ENCODE measurements around the gene RIN3.

The RIN3 gene

GRCh38 chr14:92556863-92557543 is 43.4 kb downstream of the RIN3 start:
- no peak for DNase-seq

DNA sequence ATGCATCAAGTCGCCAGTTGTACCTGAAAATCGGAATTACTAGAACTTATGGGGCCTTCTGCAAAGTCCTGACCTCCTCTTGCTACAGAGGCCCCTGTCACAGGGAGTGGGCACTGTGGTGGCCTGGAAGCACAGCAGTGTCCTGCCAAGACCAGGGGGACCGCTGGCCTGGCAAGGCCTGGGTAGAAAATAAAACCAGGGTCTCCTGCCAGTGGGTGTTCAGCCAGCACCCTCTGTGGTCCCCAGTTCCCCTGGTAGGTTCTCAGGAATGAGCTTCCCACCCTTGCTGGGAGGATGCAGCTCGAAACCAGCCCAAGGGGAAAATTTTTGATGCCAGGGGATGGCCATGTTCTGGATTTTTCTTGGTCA is 43.9 kb downstream of the RIN3 start:
- DNase-seq: no peak

DNA sequence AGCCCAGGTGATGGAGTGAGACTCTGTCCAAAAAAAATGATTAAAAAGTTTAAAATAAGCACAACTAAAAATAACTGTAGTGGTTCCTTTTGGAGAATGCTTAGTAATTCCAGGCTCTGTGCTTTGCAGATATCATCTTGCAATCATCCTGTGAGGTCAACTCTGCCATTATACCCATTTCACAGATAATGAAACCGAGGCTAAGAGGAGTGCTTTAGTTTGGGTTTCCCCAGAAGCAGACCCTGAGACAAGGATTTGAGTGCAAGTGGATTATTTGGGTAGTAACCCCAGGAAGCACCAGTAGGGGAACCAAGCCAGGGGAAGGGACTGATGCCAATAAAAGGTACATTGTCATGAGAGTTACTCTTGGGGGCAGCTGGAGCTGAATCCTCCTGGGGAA is 44.7 kb downstream of the RIN3 start:
- DNase-seq: no peak

DNA sequence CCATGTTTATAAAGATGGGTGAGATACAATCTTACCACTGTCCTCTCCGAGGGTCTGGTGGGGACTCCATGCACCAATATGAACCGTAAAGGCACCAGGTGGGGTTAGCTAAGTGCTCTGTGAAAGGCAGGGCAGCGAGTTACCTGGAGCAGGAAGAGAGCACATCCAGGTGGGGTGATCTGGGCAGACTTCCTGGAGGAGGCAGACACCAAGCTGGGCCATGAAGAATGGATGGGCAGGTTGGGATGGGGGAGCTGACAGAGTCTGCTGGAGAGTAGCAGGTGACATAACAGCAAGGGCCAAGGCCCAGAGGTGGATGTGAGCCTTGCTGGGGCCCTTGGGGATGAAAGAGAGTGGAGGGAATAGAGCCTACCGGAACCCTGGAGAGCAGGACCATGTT is 45.9 kb downstream of the RIN3 start:
- no peak for DNase-seq

- DNase-seq: peak; percentile 40 to 46
Measured at GRCh38 chr14:92560106-92560865, 46.7 kb downstream of the RIN3 start.

GRCh38 chr14:92561906-92562479 is 48.4 kb downstream of the RIN3 start:
- DNase-seq: no peak

GRCh38 chr14:92563359-92563758 is 49.8 kb downstream of the RIN3 start:
- DNase-seq: no peak

- no peak for DNase-seq
Measured at GRCh38 chr14:92563765-92564285, 50.2 kb downstream of the RIN3 start.

DNA sequence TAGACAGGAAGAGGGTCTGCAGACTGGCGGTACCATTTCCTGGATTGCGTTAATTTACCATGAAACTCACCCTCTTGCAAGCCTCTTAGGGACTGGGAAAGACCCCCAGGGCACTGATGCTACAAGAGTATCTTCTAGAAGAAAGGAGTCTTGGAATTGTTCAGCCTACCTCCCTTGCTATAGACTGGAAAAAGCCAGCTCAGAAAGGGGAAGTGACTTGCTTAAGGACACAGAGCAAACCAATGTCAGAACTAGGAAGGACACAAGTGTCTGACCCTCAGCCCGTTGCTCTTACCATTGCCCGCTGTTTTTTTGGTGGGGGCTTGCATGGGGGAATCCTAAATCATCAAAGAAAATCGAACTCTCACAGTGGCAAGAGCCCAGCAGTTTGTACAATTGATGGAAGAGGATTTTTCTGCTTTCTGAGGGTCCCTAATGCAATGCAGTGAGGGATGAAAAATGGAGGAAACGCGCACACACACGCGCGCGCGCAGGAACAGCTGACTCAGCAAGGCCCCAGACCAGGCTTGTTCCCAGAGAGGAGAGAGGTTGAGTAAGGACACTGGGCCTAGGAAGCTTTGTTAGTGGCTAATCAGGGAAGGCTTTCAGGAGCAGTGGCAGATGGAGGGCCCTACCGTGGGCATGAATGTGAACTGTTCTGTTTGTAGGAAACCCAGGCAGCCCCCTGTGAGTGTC is 50.9 kb downstream of the RIN3 start:
- DNase-seq: no peak

- DNase-seq: no peak
Measured at GRCh38 chr14:92565040-92565717, 51.6 kb downstream of the RIN3 start.

GRCh38 chr14:92565718-92566115 is 52.1 kb downstream of the RIN3 start:
- DNase-seq: no peak

GRCh38 chr14:92567173-92567725 is 53.7 kb downstream of the RIN3 start:
- no peak for DNase-seq

GRCh38 chr14:92568621-92569479 is 55.3 kb downstream of the RIN3 start:
- no peak for DNase-seq

GRCh38 chr14:92570674-92571262 is 57.2 kb downstream of the RIN3 start:
- DNase-seq: no peak

DNA sequence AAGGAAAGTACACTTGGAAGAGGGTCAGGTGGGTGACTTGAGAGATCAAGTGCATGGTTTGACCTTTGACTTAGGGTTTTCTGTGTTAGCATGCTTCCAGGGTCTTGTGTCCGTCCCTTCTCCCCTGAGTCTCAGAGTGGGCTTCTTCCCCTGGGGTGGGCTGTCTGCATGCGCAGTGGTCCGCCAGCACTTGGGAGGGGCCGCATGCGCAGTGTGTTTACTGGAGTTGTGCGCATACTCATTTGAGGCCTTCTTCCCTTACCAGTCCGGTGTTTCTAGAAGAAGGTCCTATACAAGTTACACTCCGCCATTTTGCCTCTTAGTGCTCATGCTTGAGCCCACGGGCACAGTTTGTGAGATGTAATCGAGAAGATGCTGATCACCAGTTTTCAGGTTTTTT is 58.5 kb downstream of the RIN3 start:
- no peak for DNase-seq

- no peak for DNase-seq
Measured at GRCh38 chr14:92573761-92574498, 60.3 kb downstream of the RIN3 start.

DNA sequence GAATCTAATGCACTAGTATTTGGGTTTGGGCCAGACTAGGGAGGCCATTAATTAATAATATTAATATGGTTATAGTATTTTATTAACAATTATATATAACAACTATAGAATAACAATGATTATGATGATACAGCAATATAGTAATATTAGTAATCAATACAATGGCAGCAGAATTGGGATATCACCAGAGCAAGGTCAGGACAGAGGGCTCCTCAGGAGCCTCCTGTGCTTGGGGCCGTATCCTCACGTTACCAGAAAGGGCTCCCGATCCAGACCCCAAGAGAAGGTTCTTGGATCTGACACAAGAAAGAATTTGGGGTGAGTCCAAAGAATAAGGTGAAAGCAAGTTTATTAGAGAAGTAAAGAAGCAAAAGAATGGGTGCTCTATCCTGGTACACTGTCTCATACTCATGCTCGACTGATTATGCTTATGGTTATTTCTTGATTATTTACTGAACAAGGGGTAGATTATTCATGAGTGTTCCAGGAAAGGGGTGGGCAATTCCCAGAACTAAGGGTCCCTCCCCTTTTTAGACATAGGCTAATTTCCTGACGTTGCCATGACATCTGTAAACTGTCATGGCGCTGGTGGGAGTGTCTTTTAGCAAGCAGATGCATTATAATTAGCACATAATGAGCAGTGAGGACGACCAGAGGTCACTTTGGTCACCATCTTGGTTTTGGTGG is 61.6 kb downstream of the RIN3 start:
- no peak for DNase-seq

- no peak for DNase-seq
Measured at GRCh38 chr14:92575748-92576303, 62.2 kb downstream of the RIN3 start.

GRCh38 chr14:92577321-92577742 is 63.8 kb downstream of the RIN3 start:
- DNase-seq: peak in 1 of 2 experiments; percentile 43
